Astrocyte (in vitro differentiated cells and primary cell): ENCODE results near the gene RAB17. TPM values are rescaled to one million over a fixed set of nuclear protein-coding genes. Genes with fewer than 3 reads are reported as not detected.

Experiments used
- DNase-seq: peaks from one replicate; pipeline ENCODE4 v3.0.0-alpha.2; 2010; ENCODE audit warnings: low read depth
- FAIRE-seq: peaks from 2 replicates; lab custom pipeline; 2011; peaks lifted over from hg19 to GRCh38; lab: Jason Lieb, UNC
- H2AFZ ChIP-seq: 2 replicates; pipeline ENCODE4 v1.6.0; 2012; ENCODE audit warnings: low read depth, low read length, inconsistent platforms
- H3K27ac ChIP-seq: 2 replicates; pipeline ENCODE4 v1.5.1; 2011; ENCODE audit warnings: low read depth, low read length, inconsistent platforms
- H3K27me3 ChIP-seq: 2 replicates; pipeline ENCODE4 v1.6.0; 2011; ENCODE audit warnings: low read length, inconsistent platforms; ENCODE audit not compliant: insufficient read depth
- H3K36me3 ChIP-seq: 2 replicates; pipeline ENCODE4 v1.5.1; 2011; ENCODE audit warnings: low read length, inconsistent platforms; ENCODE audit not compliant: insufficient read depth
- H3K4me1 ChIP-seq: 2 replicates; pipeline ENCODE4 v1.5.1; 2011; ENCODE audit warnings: low read length, inconsistent platforms; ENCODE audit not compliant: insufficient read depth
- H3K4me2 ChIP-seq: 2 replicates; pipeline ENCODE4 v1.6.0; 2012; ENCODE audit warnings: low read length, inconsistent platforms
- H3K4me3 ChIP-seq: 2 replicates; pipeline ENCODE4 v1.5.1; 2011; ENCODE audit warnings: low read depth, mild to moderate bottlenecking, low read length, inconsistent platforms; ENCODE audit not compliant: insufficient read depth
- H3K79me2 ChIP-seq: 2 replicates; pipeline ENCODE4 v1.6.0; 2012; ENCODE audit warnings: mild to moderate bottlenecking, low read length, inconsistent platforms; ENCODE audit not compliant: insufficient read depth
- H3K9ac ChIP-seq: 2 replicates; pipeline ENCODE4 v1.6.0; 2012; ENCODE audit warnings: mild to moderate bottlenecking, low read length, inconsistent platforms
- H3K9me3 ChIP-seq: 2 replicates; pipeline ENCODE4 v1.5.1; 2012; ENCODE audit warnings: low read depth, mild to moderate bottlenecking, low read length, inconsistent platforms; ENCODE audit not compliant: insufficient read depth
- H4K20me1 ChIP-seq: 2 replicates; pipeline ENCODE4 v1.6.0; 2012; ENCODE audit warnings: low read length, inconsistent platforms; ENCODE audit not compliant: insufficient read depth
- H3K27ac Mint-ChIP-seq: one replicate; pipeline ENCODE4 v1.8.0; 2021; ENCODE audit warnings: mild to moderate bottlenecking, mixed read lengths; ENCODE audit not compliant: unreplicated experiment
- H3K27me3 Mint-ChIP-seq: one replicate; pipeline ENCODE4 v1.8.0; 2021; ENCODE audit warnings: low read depth, mixed read lengths; ENCODE audit not compliant: unreplicated experiment
- H3K36me3 Mint-ChIP-seq: one replicate; pipeline ENCODE4 v1.8.0; 2021; ENCODE audit warnings: low read depth, mixed read lengths; ENCODE audit not compliant: unreplicated experiment
- H3K4me1 Mint-ChIP-seq: one replicate; pipeline ENCODE4 v1.8.0; 2021; ENCODE audit warnings: low read depth, mixed read lengths; ENCODE audit not compliant: unreplicated experiment
- H3K4me3 Mint-ChIP-seq: one replicate; pipeline ENCODE4 v1.8.0; 2021; ENCODE audit warnings: mild to moderate bottlenecking, moderate library complexity, mixed read lengths; ENCODE audit not compliant: unreplicated experiment
- H3K9me3 Mint-ChIP-seq: one replicate; pipeline ENCODE4 v1.8.0; 2021; ENCODE audit warnings: mild to moderate bottlenecking, mixed read lengths; ENCODE audit not compliant: unreplicated experiment
- CTCF ChIP-seq: IDR thresholded peaks from 2 replicates; pipeline ENCODE4 v1.5.1; 2011; ENCODE audit warnings: low read depth, mild to moderate bottlenecking, inconsistent platforms, low read length, moderate library complexity; ENCODE audit not compliant: insufficient read depth
- EZH2 ChIP-seq: IDR thresholded peaks from 2 replicates; pipeline ENCODE4 v1.6.1; 2012; ENCODE audit warnings: mild to moderate bottlenecking, low read length, inconsistent platforms; ENCODE audit not compliant: insufficient read depth
- total RNA-seq: library from RNA; stranded (reverse); gene quantifications from 2 replicates; pipeline ENCODE4 v1.2.1, GENCODE V29; 2021

The RAB17 gene
- total RNA-seq, 1 donor from 2014 or later, result 1.4 TPM

- FAIRE-seq (no peak), DNase-seq (no peak)
- peaks cover 30% of the 10 kb centered on the region for H3K36me3 ChIP-seq
- H3K9ac ChIP-seq, result no peak overlapping the region
- H3K27ac Mint-ChIP-seq, result no peak overlapping the region
- H3K4me3 ChIP-seq, result no peak overlapping the region
- H3K36me3 Mint-ChIP-seq, result peaks cover 2% of the 10 kb centered on the region
- peaks cover 10% of the 10 kb centered on the region for H4K20me1 ChIP-seq
- peaks cover 5% of the 10 kb centered on the region for H3K9me3 Mint-ChIP-seq
- peaks cover 23% of the 10 kb centered on the region for H3K4me1 ChIP-seq
- peaks cover 7% of the 10 kb centered on the region for H3K27me3 Mint-ChIP-seq
- no peak overlapping the region for H3K4me2 ChIP-seq
- H3K4me1 Mint-ChIP-seq, result peaks cover 8% of the 10 kb centered on the region
- no peak overlapping the region for H3K4me3 Mint-ChIP-seq
- H3K27me3 ChIP-seq, result no peaks in the 10 kb centered on the region
- H3K79me2 ChIP-seq, result no peaks in the 10 kb centered on the region
- H3K27ac ChIP-seq, result no peak overlapping the region
- TF ChIP-seq CTCF (no peak), EZH2 (no peak)
- H2AFZ ChIP-seq, result no peak overlapping the region
- H3K9me3 ChIP-seq, result no peaks in the 10 kb centered on the region
Measured at GRCh38 chr2:237536617-237537016, 53.9 kb downstream of the RAB17 start.

GRCh38 chr2:237536083-237536415 is 54.5 kb downstream of the RAB17 start:
- H3K4me1 Mint-ChIP-seq, result peaks cover 8% of the 10 kb centered on the region
- DNase-seq, result no peak
- peaks cover 5% of the 10 kb centered on the region for H3K9me3 Mint-ChIP-seq
- H3K36me3 ChIP-seq, result peaks cover 30% of the 10 kb centered on the region
- no peaks in the 10 kb centered on the region for H3K9me3 ChIP-seq
- no peaks in the 10 kb centered on the region for H3K27me3 ChIP-seq
- no peak overlapping the region for H3K4me3 Mint-ChIP-seq
- no peak for FAIRE-seq
- H2AFZ ChIP-seq, result no peak overlapping the region
- no peaks in the 10 kb centered on the region for H3K79me2 ChIP-seq
- H3K27me3 Mint-ChIP-seq, result peaks cover 7% of the 10 kb centered on the region
- H3K27ac Mint-ChIP-seq, result no peak overlapping the region
- H4K20me1 ChIP-seq, result peaks cover 10% of the 10 kb centered on the region
- no peak overlapping the region for H3K27ac ChIP-seq
- H3K4me2 ChIP-seq, result no peak overlapping the region
- H3K4me3 ChIP-seq, result no peak overlapping the region
- H3K36me3 Mint-ChIP-seq, result no peaks in the 10 kb centered on the region
- no peak overlapping the region for H3K9ac ChIP-seq
- peaks cover 23% of the 10 kb centered on the region for H3K4me1 ChIP-seq
- TF ChIP-seq EZH2 (no peak), CTCF (no peak)

- Histone ChIP-seq H3K4me1 (peaks cover 20% of the 10 kb centered on the region), H3K9ac (no peak overlapping the region), H3K79me2 (no peaks in the 10 kb centered on the region), H3K27ac (no peak overlapping the region), H3K4me3 (no peak overlapping the region), H2AFZ (no peak overlapping the region), H3K36me3 (peaks cover 30% of the 10 kb centered on the region), H3K9me3 (no peaks in the 10 kb centered on the region), H3K27me3 (no peaks in the 10 kb centered on the region), H4K20me1 (peaks cover 10% of the 10 kb centered on the region), H3K4me2 (no peak overlapping the region)
- FAIRE-seq, result no peak
- H3K27ac Mint-ChIP-seq, result no peak overlapping the region
- H3K4me3 Mint-ChIP-seq, result no peak overlapping the region
- no peak for DNase-seq
- TF ChIP-seq EZH2, result no peak
- no peak for TF ChIP-seq CTCF
- peaks cover 7% of the 10 kb centered on the region for H3K27me3 Mint-ChIP-seq
- H3K4me1 Mint-ChIP-seq, result peaks cover 8% of the 10 kb centered on the region
- peaks cover 2% of the 10 kb centered on the region for H3K36me3 Mint-ChIP-seq
- peaks cover 5% of the 10 kb centered on the region for H3K9me3 Mint-ChIP-seq
Measured at GRCh38 chr2:237535385-237536082, 55.0 kb downstream of the RAB17 start.
